H9 (cell line): ENCODE data around the gene COL19A1. TPM values are rescaled to one million over a fixed set of nuclear protein-coding genes. Genes with fewer than 3 reads are reported as not detected.

Source experiments
- DNase-seq: peaks from one replicate; pipeline ENCODE4 v3.0.0-alpha.2; 2017
- H2AFZ ChIP-seq: one replicate; pipeline ENCODE4 v1.6.1; 2013; ENCODE audit warnings: mild to moderate bottlenecking, low read length, control low read depth, moderate library complexity
- H2AK5ac ChIP-seq: 2 replicates; pipeline ENCODE4 v1.6.1; 2013; ENCODE audit warnings: low read length, control low read depth, mixed read lengths; ENCODE audit not compliant: insufficient read length
- H2BK120ac ChIP-seq: one replicate; pipeline ENCODE4 v1.6.1; 2013; ENCODE audit warnings: low read depth, mild to moderate bottlenecking, low read length, control low read depth, inconsistent platforms; ENCODE audit not compliant: poor library complexity, severe bottlenecking
- H2BK12ac ChIP-seq: 2 replicates; pipeline ENCODE4 v1.6.1; 2013; ENCODE audit warnings: low read length, control low read depth, mixed read lengths, low read depth; ENCODE audit not compliant: insufficient read length
- H2BK15ac ChIP-seq: 2 replicates; pipeline ENCODE4 v1.6.1; 2013; ENCODE audit warnings: low read depth, low read length, control low read depth
- H2BK20ac ChIP-seq: one replicate; pipeline ENCODE4 v1.6.1; 2013; ENCODE audit warnings: low read depth, mild to moderate bottlenecking, low read length, control low read depth, inconsistent platforms; ENCODE audit not compliant: poor library complexity, severe bottlenecking
- H2BK5ac ChIP-seq: 2 replicates; pipeline ENCODE4 v1.6.1; 2013; ENCODE audit warnings: low read length, control low read depth, mixed read lengths; ENCODE audit not compliant: insufficient read length
- H3K14ac ChIP-seq: 2 replicates; pipeline ENCODE4 v1.6.1; 2013; ENCODE audit warnings: low read length, control low read depth; ENCODE audit not compliant: insufficient read depth
- H3K18ac ChIP-seq: 2 replicates; pipeline ENCODE4 v1.6.1; 2013; ENCODE audit warnings: low read depth, mild to moderate bottlenecking, mixed read lengths, low read length, control low read depth; ENCODE audit not compliant: insufficient read length
- H3K23ac ChIP-seq: 2 replicates; pipeline ENCODE4 v1.6.1; 2013; ENCODE audit warnings: low read length, control low read depth, mixed read lengths, low read depth; ENCODE audit not compliant: insufficient read length
- H3K23me2 ChIP-seq: 2 replicates; pipeline ENCODE4 v1.6.1; 2013; ENCODE audit warnings: low read depth, mild to moderate bottlenecking, mixed read lengths, low read length, control low read depth; ENCODE audit not compliant: insufficient read length, poor library complexity, severe bottlenecking
- H3K27ac ChIP-seq: 2 replicates; pipeline ENCODE4 v1.5.1; 2013; ENCODE audit warnings: low read length, control low read depth, mixed read lengths, low read depth; ENCODE audit not compliant: insufficient read length
- H3K27me3 ChIP-seq: 2 replicates; pipeline ENCODE4 v1.6.1; 2013; ENCODE audit warnings: low read length, control low read depth, inconsistent platforms; ENCODE audit not compliant: insufficient read depth
- H3K4ac ChIP-seq: 2 replicates; pipeline ENCODE4 v1.6.1; 2013; ENCODE audit warnings: low read depth, mild to moderate bottlenecking, control low read depth, inconsistent platforms, low read length, moderate library complexity
- H3K4me1 ChIP-seq: 2 replicates; pipeline ENCODE4 v1.6.1; 2013; ENCODE audit warnings: low read length, control low read depth, inconsistent platforms; ENCODE audit not compliant: insufficient read depth
- H3K4me2 ChIP-seq: 2 replicates; pipeline ENCODE4 v1.6.1; 2013; ENCODE audit warnings: low read length, control low read depth, mixed read lengths; ENCODE audit not compliant: insufficient read length, insufficient read depth
- H3K56ac ChIP-seq: 2 replicates; pipeline ENCODE4 v1.6.1; 2013; ENCODE audit warnings: low read depth, mild to moderate bottlenecking, mixed read lengths, low read length, control low read depth; ENCODE audit not compliant: insufficient read length
- H3K79me1 ChIP-seq: 2 replicates; pipeline ENCODE4 v1.6.1; 2013; ENCODE audit warnings: low read depth, mild to moderate bottlenecking, moderate library complexity, low read length, control low read depth, inconsistent platforms; ENCODE audit not compliant: insufficient read depth, poor library complexity, severe bottlenecking
- H3K79me2 ChIP-seq: 2 replicates; pipeline ENCODE4 v1.6.1; 2013; ENCODE audit warnings: low read length, control low read depth, inconsistent platforms; ENCODE audit not compliant: insufficient read depth
- H3K9ac ChIP-seq: 2 replicates; pipeline ENCODE4 v1.6.1; 2013; ENCODE audit warnings: low read length, control low read depth, mixed read lengths; ENCODE audit not compliant: insufficient read length; ENCODE audit errors: extremely low read depth
- H3K9me3 ChIP-seq: one replicate; pipeline ENCODE4 v1.6.1; 2013; ENCODE audit warnings: low read depth, low read length, inconsistent platforms; ENCODE audit not compliant: control insufficient read depth
- H3T11ph ChIP-seq: one replicate; pipeline ENCODE4 v1.6.1; 2013; ENCODE audit warnings: mild to moderate bottlenecking, low read length, control low read depth, inconsistent platforms
- H4K20me1 ChIP-seq: one replicate; pipeline ENCODE4 v1.6.1; 2013; ENCODE audit not compliant: control insufficient read depth, insufficient read length, insufficient read depth
- H4K5ac ChIP-seq: 2 replicates; pipeline ENCODE4 v1.6.1; 2013; ENCODE audit warnings: low read depth, mild to moderate bottlenecking, mixed read lengths, low read length, control low read depth; ENCODE audit not compliant: insufficient read length
- H4K8ac ChIP-seq: replicated peaks from 2 replicates; pipeline ENCODE4 v1.6.1; 2013; ENCODE audit warnings: low read length, control low read depth, mixed read lengths, low read depth; ENCODE audit not compliant: insufficient read length
- H4K91ac ChIP-seq: 2 replicates; pipeline ENCODE4 v1.6.1; 2013; ENCODE audit warnings: low read depth, mild to moderate bottlenecking, moderate library complexity, mixed read lengths, low read length, control low read depth; ENCODE audit not compliant: insufficient read length
- H3K27ac Mint-ChIP-seq, 3 experiments: 2 replicates in 2 of 3; 3 replicates in 1 of 3; pipeline ENCODE4 v1.8.0; 2020 to 2021; ENCODE audit warnings: mixed read lengths in 3 of 3, mild to moderate bottlenecking in 1 of 3, moderate library complexity in 1 of 3
- H3K27me3 Mint-ChIP-seq: 2 replicates; pipeline ENCODE4 v1.8.0; 2021; ENCODE audit warnings: low read depth, mild to moderate bottlenecking, moderate library complexity, mixed read lengths
- H3K36me3 Mint-ChIP-seq, 3 experiments: 2 replicates in 2 of 3; 3 replicates in 1 of 3; pipeline ENCODE4 v1.8.0; 2020 to 2021; ENCODE audit warnings: low read depth in 3 of 3, mixed read lengths in 3 of 3; ENCODE audit not compliant: insufficient read depth in 1 of 3
- H3K4me1 Mint-ChIP-seq, 2 experiments: 2 replicates each; pipeline ENCODE4 v1.8.0; 2020; ENCODE audit warnings: mixed read lengths in 2 of 2
- H3K4me3 Mint-ChIP-seq, 2 experiments: 2 replicates in 1 of 2; 3 replicates in 1 of 2; pipeline ENCODE4 v1.8.0; 2020 to 2021; ENCODE audit warnings: mild to moderate bottlenecking in 2 of 2, mixed read lengths in 2 of 2, moderate library complexity in 1 of 2
- H3K9me3 Mint-ChIP-seq, 2 experiments: 2 replicates in 1 of 2; 3 replicates in 1 of 2; pipeline ENCODE4 v1.8.0; 2020; ENCODE audit warnings: mild to moderate bottlenecking in 2 of 2, mixed read lengths in 2 of 2, moderate library complexity in 1 of 2
- CTCF ChIP-seq: fragments of 200-600 bp; sonication (generic); conservative IDR thresholded peaks from 3 replicates; pipeline ENCODE4 v1.8.0; 2021; ENCODE audit warnings: antibody characterized with exemption, mild to moderate bottlenecking
- WGBS: extraction: QIAGEN DNeasy Blood & Tissue Kit; methylation state at CpG from one replicate; pipeline ENCODE4 v1.1.7; 2013; ENCODE audit warnings: missing lambda C conversion rate, low lambda C conversion rate, mixed read lengths; ENCODE audit not compliant: insufficient read length; ENCODE audit errors: extremely low coverage; 5-methylcytosine and 5-hydroxymethylcytosine counted together
- total RNA-seq: library from RNA; stranded (reverse); gene quantifications from 2 replicates; pipeline ENCODE4 v1.2.1, GENCODE V29; 2021

Gene COL19A1
- total RNA-seq, 1 experiment from 2014 or later, result not detected

- Mint-ChIP-seq H3K36me3 (no peaks in the 10 kb centered on the region), H3K27ac (no peak overlapping the region), H3K4me3 (no peak overlapping the region), H3K27me3 (no peaks in the 10 kb centered on the region), H3K9me3 (no peaks in the 10 kb centered on the region), H3K4me1 (peaks cover 0 to 3% of the 10 kb centered on the region in 2 experiments; a peak in 1 of 4 replicates)
- Histone ChIP-seq H3K4me1 (no peaks in the 10 kb centered on the region), H3K9ac (no peak overlapping the region), H3T11ph (no peak overlapping the region), H3K9me3 (no peaks in the 10 kb centered on the region), H3K18ac (no peak overlapping the region), H2BK12ac (no peak overlapping the region), H4K5ac (no peak overlapping the region), H3K23me2 (no peaks in the 10 kb centered on the region), H2AK5ac (no peak overlapping the region), H3K27me3 (no peaks in the 10 kb centered on the region), H4K91ac (no peak overlapping the region), H3K23ac (no peak overlapping the region), H3K4me2 (no peak overlapping the region), H3K79me2 (no peaks in the 10 kb centered on the region), H2BK120ac (no peak overlapping the region), H3K4ac (no peak overlapping the region), H2AFZ (no peak overlapping the region), H3K27ac (no peak overlapping the region), H2BK15ac (no peak overlapping the region), H3K56ac (no peak overlapping the region), H3K14ac (no peak overlapping the region), H4K20me1 (no peaks in the 10 kb centered on the region), H2BK20ac (peak overlapping the region; percentile 60), H2BK5ac (no peak overlapping the region), H4K8ac (no peak overlapping the region), H3K79me1 (no peaks in the 10 kb centered on the region)
- DNase-seq, result no peak
- TF ChIP-seq CTCF, result no peak
- WGBS, result no CpG with 5 or more reads among the region's 6 CpGs
Observed at GRCh38 chr6:70221715-70222438, 355.5 kb downstream of the COL19A1 start.
